WTC11 (cell line): Measurements from ENCODE around the gene NUB1. TPM values are rescaled to one million over a fixed set of nuclear protein-coding genes. Genes with fewer than 3 reads are reported as not detected.
A peak's percentile ranks its signal among the peaks of the same experiment; 100 is the strongest.

ENCODE experiments used
- ATAC-seq: fragments of 200-7000 bp; cut with Tn5 transposase; 2 replicates; pipeline ENCODE4 v1.10.0; 2021; ENCODE audit warnings: mild to moderate bottlenecking, moderate library complexity
- CTCF ChIA-PET: fragments of 300-600 bp; sonication (Branson Sonifier 250); formaldehyde crosslinking; loops from one replicate; lab custom pipeline; 2021; ENCODE audit warnings: antibody characterized with exemption; lab: Charles Lee
- POLR2A ChIA-PET: fragments of 350-600 bp; sonication (Branson Sonifier 250); formaldehyde crosslinking; loops from one replicate; lab custom pipeline; 2021; ENCODE audit warnings: antibody characterized with exemption; lab: Charles Lee
- DNase-seq: peaks from one replicate; pipeline ENCODE4 v3.0.0; 2021; ENCODE audit warnings: low spot score
- H3K27ac Mint-ChIP-seq: 2 replicates; pipeline ENCODE4 v1.8.0; 2021; ENCODE audit warnings: mixed read lengths
- H3K27me3 Mint-ChIP-seq: 2 replicates; pipeline ENCODE4 v1.8.0; 2021; ENCODE audit warnings: low read depth, mild to moderate bottlenecking, moderate library complexity, mixed read lengths
- H3K36me3 Mint-ChIP-seq: 2 replicates; pipeline ENCODE4 v1.8.0; 2021; ENCODE audit warnings: mixed read lengths
- H3K4me1 Mint-ChIP-seq: 2 replicates; pipeline ENCODE4 v1.8.0; 2022; ENCODE audit warnings: mixed read lengths
- H3K4me3 Mint-ChIP-seq: 2 replicates; pipeline ENCODE4 v1.8.0; 2021; ENCODE audit warnings: mild to moderate bottlenecking, moderate library complexity, mixed read lengths
- H3K9me3 Mint-ChIP-seq: 2 replicates; pipeline ENCODE4 v1.8.0; 2021; ENCODE audit warnings: mixed read lengths
- CREB1 ChIP-seq: sonication (generic); formaldehyde crosslinking; IDR thresholded peaks from 2 replicates; pipeline ENCODE4 v1.8.0; 2023; ENCODE audit warnings: mild to moderate bottlenecking, missing genetic modification reagents
- CTCF ChIP-seq: fragments of 200-600 bp; IDR thresholded peaks from 2 replicates; pipeline ENCODE4 v1.8.0; 2022; ENCODE audit warnings: antibody characterized with exemption
- EMX1 ChIP-seq: fragments of 250-450 bp; sonication (Bioruptor Pico); IDR thresholded peaks from 2 replicates; pipeline ENCODE4 v1.8.0; 2021; ENCODE audit warnings: mild to moderate bottlenecking
- ERG ChIP-seq: fragments of 250-450 bp; sonication (Bioruptor Pico); IDR thresholded peaks from 2 replicates; pipeline ENCODE4 v1.8.0; 2021; ENCODE audit warnings: mild to moderate bottlenecking
- FOXP1 ChIP-seq: sonication (generic); formaldehyde crosslinking; IDR thresholded peaks from 2 replicates; pipeline ENCODE4 v1.8.0; 2022; ENCODE audit warnings: missing genetic modification reagents, mild to moderate bottlenecking, moderate library complexity, borderline replicate concordance
- HMGA2 ChIP-seq: fragments of 250-450 bp; sonication (Bioruptor Pico); IDR thresholded peaks from 2 replicates; pipeline ENCODE4 v1.4.0; 2021; ENCODE audit warnings: mild to moderate bottlenecking, moderate library complexity
- IRF1 ChIP-seq: sonication (generic); formaldehyde crosslinking; IDR thresholded peaks from 2 replicates; pipeline ENCODE4 v1.8.0; 2023; ENCODE audit warnings: missing genetic modification reagents
- IRF2 ChIP-seq: sonication (generic); formaldehyde crosslinking; IDR thresholded peaks from 2 replicates; pipeline ENCODE4 v1.8.0; 2022; ENCODE audit warnings: low read depth, missing genetic modification reagents, borderline replicate concordance
- NR3C1 ChIP-seq: sonication (generic); formaldehyde crosslinking; conservative IDR thresholded peaks from 2 replicates; pipeline ENCODE4 v1.8.1; 2023; ENCODE audit warnings: low read depth, mild to moderate bottlenecking, missing genetic modification reagents
- PRRX2 ChIP-seq: fragments of 250-450 bp; sonication (Bioruptor Pico); IDR thresholded peaks from 2 replicates; pipeline ENCODE4 v1.8.0; 2021; ENCODE audit warnings: mild to moderate bottlenecking
- TEAD1 ChIP-seq: sonication (generic); formaldehyde crosslinking; IDR thresholded peaks from 2 replicates; pipeline ENCODE4 v1.8.0; 2022; ENCODE audit warnings: mild to moderate bottlenecking, missing genetic modification reagents
- TEAD4 ChIP-seq: sonication (generic); formaldehyde crosslinking; IDR thresholded peaks from 2 replicates; pipeline ENCODE4 v1.8.0; 2022; ENCODE audit warnings: mild to moderate bottlenecking, missing genetic modification reagents
- TP53 ChIP-seq: sonication (generic); formaldehyde crosslinking; IDR thresholded peaks from 2 replicates; pipeline ENCODE4 v1.8.1; 2023; ENCODE audit warnings: mild to moderate bottlenecking, missing genetic modification reagents
- ZNF121 ChIP-seq: sonication (generic); formaldehyde crosslinking; IDR thresholded peaks from 2 replicates; pipeline ENCODE4 v1.8.0; 2023; ENCODE audit warnings: missing genetic modification reagents
- ZNF281 ChIP-seq: sonication (generic); formaldehyde crosslinking; IDR thresholded peaks from 2 replicates; pipeline ENCODE4 v1.8.0; 2023; ENCODE audit warnings: mild to moderate bottlenecking, missing genetic modification reagents
- ZNF416 ChIP-seq: fragments of 250-450 bp; sonication (Bioruptor Pico); IDR thresholded peaks from 2 replicates; pipeline ENCODE4 v1.9.0; 2021; ENCODE audit warnings: mild to moderate bottlenecking, inconsistent platforms
- total RNA-seq: library from RNA; stranded (reverse); gene quantifications from 3 replicates; pipeline ENCODE4 v1.2.3, GENCODE V29; 2021

Gene NUB1
- total RNA-seq, 1 experiment from 2014 or later = 38.3 TPM

- no peak for TF ChIP-seq ZNF121 (CRISPR knock-in tag)
- TF ChIP-seq TP53 (CRISPR knock-in tag) = no peak
- TF ChIP-seq TEAD1 (CRISPR knock-in tag) = no peak
- TF ChIP-seq ZNF416 = no peak
- H3K27ac Mint-ChIP-seq = no peak overlapping the region; the same call in 1 of the 2 replicates
- peak overlapping the region; percentile 68 for H3K4me3 Mint-ChIP-seq
- H3K36me3 Mint-ChIP-seq = peaks cover 12% of the 10 kb centered on the region
- POLR2A ChIA-PET = no interaction called here
- no peak for ATAC-seq
- H3K27me3 Mint-ChIP-seq = peaks cover 25% of the 10 kb centered on the region
- peaks cover 12% of the 10 kb centered on the region for H3K4me1 Mint-ChIP-seq
- DNase-seq = peak; percentile 40
- no peaks in the 10 kb centered on the region for H3K9me3 Mint-ChIP-seq
- CTCF ChIA-PET = interaction anchor here (0.6 to 3.0 kb wide), 4 partner anchors 14 to 66 kb away, joined by 3 to 12 read pairs (median 4); no protein-coding TSS in a partner anchor
Observed at GRCh38 chr7:151382079-151382885, 40.7 kb downstream of the NUB1 start.

- ATAC-seq (no peak), DNase-seq (peak; percentile 3)
- H3K27ac Mint-ChIP-seq = no peak overlapping the region
- H3K9me3 Mint-ChIP-seq = no peaks in the 10 kb centered on the region
- H3K27me3 Mint-ChIP-seq = peaks cover 25% of the 10 kb centered on the region
- TF ChIP-seq IRF2 (CRISPR knock-in tag) = no peak
- TF ChIP-seq ZNF281 (CRISPR knock-in tag) = no peak
- no peak for TF ChIP-seq TEAD4 (CRISPR knock-in tag)
- no peak for TF ChIP-seq CREB1
- no peak for TF ChIP-seq ERG
- TF ChIP-seq HMGA2 = no peak
- no peak for TF ChIP-seq NR3C1
- no peak for TF ChIP-seq FOXP1 (CRISPR knock-in tag)
- TF ChIP-seq PRRX2 = no peak
- no peak for TF ChIP-seq EMX1 (CRISPR knock-in tag)
- no peak for TF ChIP-seq CTCF
- no peak for TF ChIP-seq TP53 (CRISPR knock-in tag)
- no peak for TF ChIP-seq IRF1 (CRISPR knock-in tag)
- H3K4me1 Mint-ChIP-seq = peaks cover 12% of the 10 kb centered on the region
- ChIA-PET CTCF (interaction anchor here (0.6 to 1.7 kb wide), 3 partner anchors 15 to 73 kb away, joined by 3 to 4 read pairs (median 3); no protein-coding TSS in a partner anchor), POLR2A (interaction anchor here (0.6 kb wide), 1 partner anchor 25 kb away, joined by 3 read pairs; no protein-coding TSS in a partner anchor)
- H3K4me3 Mint-ChIP-seq = no peak overlapping the region
- H3K36me3 Mint-ChIP-seq = peaks cover 4% of the 10 kb centered on the region
Observed at GRCh38 chr7:151383638-151384351, 42.2 kb downstream of the NUB1 start.
